Measurements from ENCODE around the gene RIBC1.

GRCh38 chrX:53379008-53379710 lies 43.5 kb upstream of the RIBC1 start:
- no peak for TF ChIP-seq EP300 (IDR thresholded peaks at IDR 0.05; ENCODE audit: low read length)
- no peak for TF ChIP-seq ZBTB26 (CRISPR knock-in tag; IDR thresholded peaks at IDR 0.05)
- no peak for TF ChIP-seq SMAD3 (CRISPR knock-in tag; conservative IDR thresholded peaks at IDR 0.05)
